Skeletal muscle satellite cell (primary cell): ENCODE measurements around the gene SORT1.

Experiments
- H3K27me3 ChIP-seq: 2 replicates; pipeline ENCODE4 v1.7.0; 2013; ENCODE audit warnings: low read length; ENCODE audit not compliant: control insufficient read depth, insufficient read depth
- H3K36me3 ChIP-seq: 2 replicates; pipeline ENCODE4 v1.7.0; 2013; ENCODE audit warnings: mild to moderate bottlenecking, control low read depth, low read length; ENCODE audit not compliant: insufficient read depth
- H3K4me1 ChIP-seq: 2 replicates; pipeline ENCODE4 v1.7.0; 2013; ENCODE audit warnings: low read length; ENCODE audit not compliant: control insufficient read depth, insufficient read depth
- H3K4me2 ChIP-seq: 2 replicates; pipeline ENCODE4 v1.7.0; 2013; ENCODE audit warnings: mild to moderate bottlenecking, low read length
- H3K4me3 ChIP-seq: 2 replicates; pipeline ENCODE4 v1.7.0; 2013; ENCODE audit warnings: low read length
- H3K9ac ChIP-seq: 2 replicates; pipeline ENCODE4 v1.7.0; 2013; ENCODE audit warnings: mild to moderate bottlenecking, low read depth, low read length, moderate library complexity
- H3K9me3 ChIP-seq: replicated peaks from 2 replicates; pipeline ENCODE4 v1.7.0; 2013; ENCODE audit warnings: mild to moderate bottlenecking, control low read depth, low read length

The SORT1 gene

DNA sequence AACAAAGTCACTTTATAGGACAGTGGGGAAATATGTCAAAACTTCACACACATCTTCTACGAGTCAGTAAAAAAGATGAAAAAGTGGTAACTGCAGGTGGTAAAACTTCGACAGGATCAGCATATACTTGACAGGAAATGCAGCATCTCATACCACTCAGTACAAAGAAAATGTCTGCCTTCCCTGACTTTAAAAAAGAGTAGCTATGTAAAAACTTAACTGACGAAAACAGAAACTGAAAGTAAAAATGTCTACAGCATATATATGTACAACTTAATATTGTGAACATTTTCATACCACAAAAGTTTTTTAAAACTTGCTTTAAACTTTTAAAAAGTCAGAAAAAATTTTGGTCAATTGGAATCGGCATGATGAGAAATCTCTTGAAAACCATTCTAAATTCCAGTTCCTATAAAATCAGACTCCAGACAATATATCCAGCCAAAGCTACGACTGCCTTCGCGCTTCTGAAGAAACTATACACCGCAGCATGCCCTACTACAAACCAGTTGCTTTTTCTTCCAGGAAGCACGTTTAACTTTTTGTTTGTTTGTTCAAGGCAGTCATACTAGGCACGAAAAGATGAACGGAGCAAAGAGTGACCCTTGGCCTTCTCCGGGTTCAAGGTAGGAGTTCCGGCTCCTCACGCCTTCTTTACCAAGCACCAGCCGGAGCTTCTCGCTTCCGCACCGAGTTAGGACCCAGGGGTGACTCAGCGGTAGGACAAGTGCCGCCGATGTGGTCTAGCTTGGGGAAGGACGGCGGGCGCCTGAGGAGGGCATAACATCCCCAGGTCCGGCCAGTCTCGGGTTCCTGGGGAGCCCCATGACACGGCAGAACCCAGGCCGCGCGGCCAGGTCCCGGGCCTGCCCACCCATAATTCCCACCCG, 27.9 kb upstream of the SORT1 start:
- H3K36me3 ChIP-seq = peaks cover 13% of the 10 kb centered on the region
- H3K4me3 ChIP-seq = peak overlapping the region; percentile 80
- H3K4me1 ChIP-seq = peaks cover 18% of the 10 kb centered on the region
- H3K4me2 ChIP-seq = peak overlapping the region; percentile 86
- no peaks in the 10 kb centered on the region for H3K27me3 ChIP-seq
- no peaks in the 10 kb centered on the region for H3K9me3 ChIP-seq
- H3K9ac ChIP-seq = peak overlapping the region; percentile 85

DNA sequence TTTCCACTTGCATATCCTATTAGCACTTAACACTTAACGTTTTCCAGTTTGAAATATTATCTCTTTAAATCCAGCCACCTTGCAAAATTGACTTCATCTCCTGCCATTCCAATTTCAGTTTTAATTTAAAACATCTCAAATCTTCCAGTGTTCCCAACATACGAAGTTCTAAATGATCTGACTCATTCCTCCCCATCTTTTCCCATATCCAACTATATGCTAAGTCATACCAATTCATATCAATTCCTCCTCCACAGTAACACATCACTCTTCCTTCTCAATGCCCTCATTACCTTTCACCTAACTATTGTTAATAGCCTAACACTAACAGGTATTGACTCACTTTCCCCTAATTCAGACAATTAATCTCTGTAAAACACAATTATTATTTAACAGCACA, 25.8 kb upstream of the SORT1 start:
- no peak overlapping the region for H3K4me3 ChIP-seq
- H3K4me1 ChIP-seq = peaks cover 18% of the 10 kb centered on the region
- H3K36me3 ChIP-seq = peaks cover 21% of the 10 kb centered on the region
- H3K4me2 ChIP-seq = peak overlapping the region; percentile 38
- no peaks in the 10 kb centered on the region for H3K9me3 ChIP-seq
- H3K9ac ChIP-seq = no peak overlapping the region
- no peaks in the 10 kb centered on the region for H3K27me3 ChIP-seq

DNA sequence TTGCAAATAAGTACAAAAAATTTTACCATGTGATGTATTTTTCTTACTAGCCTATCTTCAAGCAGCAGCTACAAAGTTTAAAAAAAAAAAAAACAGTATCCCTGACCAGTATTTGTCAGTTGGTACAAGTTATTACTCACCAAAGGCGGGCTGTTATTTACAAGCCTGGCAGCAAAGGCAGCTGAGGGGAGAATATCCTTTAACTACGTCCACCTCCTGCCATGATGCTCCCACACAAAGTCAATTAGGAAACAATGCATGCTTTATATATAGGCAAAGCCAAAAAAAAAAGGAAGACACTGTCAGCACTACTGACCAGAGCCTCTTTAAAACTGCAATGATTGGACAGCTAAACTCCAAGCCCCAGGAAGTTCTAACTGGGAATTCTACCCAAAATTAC, 14.8 kb upstream of the SORT1 start:
- Histone ChIP-seq H3K9me3 (no peaks in the 10 kb centered on the region), H3K4me3 (no peak overlapping the region), H3K4me1 (no peaks in the 10 kb centered on the region), H3K27me3 (no peaks in the 10 kb centered on the region), H3K36me3 (peaks cover 88% of the 10 kb centered on the region), H3K4me2 (no peak overlapping the region), H3K9ac (no peak overlapping the region)

DNA sequence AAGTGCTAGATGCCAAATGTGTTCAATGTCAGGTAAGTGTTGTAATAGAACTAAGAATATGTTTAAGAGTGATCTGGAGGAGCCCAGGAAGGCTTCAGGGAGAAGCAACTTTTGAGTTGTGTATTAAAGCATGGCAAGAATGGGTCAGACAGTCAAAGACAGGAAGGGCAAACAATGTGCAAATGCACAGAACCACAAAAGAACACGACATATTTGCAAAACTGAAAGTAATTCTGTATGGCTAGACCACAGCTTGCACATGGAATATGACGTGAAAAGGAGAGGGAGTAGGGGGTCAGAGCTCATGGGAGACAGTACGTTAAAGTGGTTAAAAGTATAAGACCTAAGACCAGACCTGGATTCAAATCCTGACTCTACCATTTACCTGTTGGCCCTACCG, 7.1 kb upstream of the SORT1 start:
- no peak overlapping the region for H3K9ac ChIP-seq
- no peak overlapping the region for H3K4me3 ChIP-seq
- H3K4me2 ChIP-seq = no peak overlapping the region
- H3K36me3 ChIP-seq = peaks cover 65% of the 10 kb centered on the region
- H3K9me3 ChIP-seq = no peaks in the 10 kb centered on the region
- no peaks in the 10 kb centered on the region for H3K27me3 ChIP-seq
- H3K4me1 ChIP-seq = no peaks in the 10 kb centered on the region

DNA sequence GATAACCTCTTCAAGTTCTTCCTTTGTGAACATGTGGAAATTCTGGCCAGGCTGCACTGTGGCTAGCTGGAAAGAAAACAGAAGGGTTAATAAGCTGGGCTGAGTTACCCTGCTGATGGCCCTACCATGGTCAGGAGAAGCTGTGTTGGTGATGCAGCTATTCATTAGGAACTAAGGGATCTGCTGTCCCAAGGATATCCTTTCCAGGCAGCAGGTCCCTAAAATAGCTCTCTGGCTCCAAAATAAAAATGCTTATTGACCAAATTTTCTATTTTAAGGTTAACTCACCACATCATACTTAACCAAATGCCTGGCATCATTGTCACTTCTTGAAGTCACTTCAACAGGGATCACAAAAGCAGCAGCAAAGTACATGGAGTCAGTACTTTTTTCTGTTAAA, 4.3 kb upstream of the SORT1 start:
- Histone ChIP-seq H3K4me3 (no peak overlapping the region), H3K9ac (no peak overlapping the region), H3K4me2 (no peak overlapping the region), H3K27me3 (no peaks in the 10 kb centered on the region), H3K9me3 (no peaks in the 10 kb centered on the region), H3K36me3 (peaks cover 42% of the 10 kb centered on the region), H3K4me1 (peaks cover 11% of the 10 kb centered on the region)

DNA sequence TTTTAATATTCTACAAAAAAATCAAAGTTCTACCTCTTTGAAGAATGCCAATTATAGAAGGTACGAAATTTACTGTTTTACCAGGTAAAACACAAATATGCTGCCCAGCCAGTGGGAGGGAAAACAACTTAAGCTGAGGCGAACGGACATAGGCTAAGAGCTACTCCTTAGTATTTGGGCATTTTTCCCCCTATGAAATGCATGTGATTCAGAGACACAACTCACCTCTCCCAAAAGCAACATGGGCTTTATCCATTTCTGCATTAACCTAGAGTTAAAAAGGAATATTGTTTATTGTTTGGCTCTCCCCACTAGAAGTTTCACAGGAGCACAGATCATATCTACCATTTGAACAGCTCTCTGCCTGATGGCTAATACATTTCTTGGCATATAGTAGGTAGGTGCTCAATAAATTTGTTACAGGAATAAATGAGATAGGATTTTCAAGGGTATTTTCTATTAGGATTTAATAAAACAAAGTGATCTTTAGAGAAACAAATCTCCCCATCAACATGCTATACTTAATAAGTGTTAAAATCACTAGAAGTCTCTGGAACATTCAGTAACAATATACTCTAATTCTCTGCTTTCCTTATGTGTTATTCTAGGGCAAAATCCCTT, 2.4 kb upstream of the SORT1 start:
- Histone ChIP-seq H3K36me3 (peaks cover 35% of the 10 kb centered on the region), H3K27me3 (no peaks in the 10 kb centered on the region), H3K4me3 (no peak overlapping the region)

DNA sequence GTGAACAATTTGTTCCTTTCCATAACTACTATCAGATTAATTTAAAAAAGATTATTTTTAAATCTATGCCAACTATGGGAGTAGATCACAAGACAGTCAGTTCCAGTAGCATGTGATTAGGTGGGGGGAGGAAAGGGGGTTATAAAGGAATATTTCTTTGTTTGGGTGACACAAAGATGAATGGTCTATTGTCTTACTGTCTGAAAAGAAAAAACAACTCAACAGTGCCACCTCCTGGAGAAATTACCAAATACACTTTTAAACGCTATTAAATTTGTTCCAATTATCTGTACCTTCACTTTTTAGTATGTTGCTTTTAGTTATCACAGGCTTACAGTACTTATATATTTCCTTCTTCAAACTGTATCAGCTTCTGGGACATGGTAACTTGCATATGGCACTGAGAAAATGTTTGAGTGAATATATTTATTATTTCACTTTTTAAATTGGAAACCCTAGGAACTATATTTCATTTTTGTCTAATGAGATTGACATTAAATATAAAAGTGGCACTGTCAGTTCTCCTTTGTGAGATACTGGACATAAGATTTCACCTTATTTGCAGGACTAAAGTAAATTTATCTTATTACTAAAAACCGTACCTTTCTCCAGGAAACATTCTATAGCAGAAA, 1.7 kb upstream of the SORT1 start:
- H3K4me3 ChIP-seq = no peak overlapping the region
- peaks cover 28% of the 10 kb centered on the region for H3K36me3 ChIP-seq
- no peaks in the 10 kb centered on the region for H3K9me3 ChIP-seq
- no peak overlapping the region for H3K9ac ChIP-seq
- H3K4me1 ChIP-seq = peaks cover 35% of the 10 kb centered on the region
- H3K4me2 ChIP-seq = no peak overlapping the region
- no peaks in the 10 kb centered on the region for H3K27me3 ChIP-seq

More for the DNA sequence above, 2.4 kb upstream of the SORT1 start:
- Histone ChIP-seq H3K4me1 (peaks cover 30% of the 10 kb centered on the region), H3K4me2 (no peak overlapping the region), H3K9ac (no peak overlapping the region), H3K9me3 (no peaks in the 10 kb centered on the region)

DNA sequence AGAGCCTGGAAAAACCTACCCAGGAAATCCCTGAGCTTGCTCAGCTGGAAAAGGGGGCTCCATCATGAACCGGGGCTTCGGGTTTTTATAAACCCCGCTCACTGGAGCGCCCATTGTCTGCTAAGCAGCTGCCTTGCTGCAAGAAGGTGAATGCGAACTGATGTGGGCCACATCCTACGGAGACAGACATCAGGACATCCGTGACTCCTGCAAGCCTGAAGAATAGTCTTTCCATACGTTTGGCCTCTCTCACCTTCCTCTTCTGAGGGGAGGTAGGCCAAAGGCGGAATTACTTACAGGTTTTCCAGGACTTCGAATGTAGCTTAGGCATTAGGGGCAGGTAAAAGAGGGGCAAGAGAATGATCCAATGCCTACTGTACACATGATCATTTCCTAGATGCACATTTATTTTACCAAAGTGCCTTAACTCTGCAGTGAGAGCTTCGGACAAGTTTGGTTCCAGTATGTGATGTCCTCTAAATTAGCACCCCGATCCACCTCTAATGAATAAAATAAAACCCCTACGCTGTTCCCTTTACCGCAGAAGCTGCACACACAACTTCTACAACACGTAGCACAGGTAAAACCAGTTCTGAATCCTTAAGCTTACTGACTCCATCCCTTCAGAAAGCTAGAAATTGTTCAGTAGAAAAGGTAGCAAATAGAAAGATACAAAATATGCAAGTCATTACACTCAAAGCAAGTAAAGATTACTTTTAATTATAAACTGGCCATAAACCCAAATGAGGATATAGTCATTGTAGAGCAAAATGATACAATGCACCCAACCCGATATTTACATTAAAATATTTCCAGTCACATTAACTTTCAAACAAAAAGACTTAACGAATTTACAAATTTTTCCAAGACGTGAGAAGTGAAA, 866 bp upstream of the SORT1 start:
- Histone ChIP-seq H3K27me3 (no peaks in the 10 kb centered on the region), H3K36me3 (peaks cover 26% of the 10 kb centered on the region), H3K4me2 (peak overlapping the region; percentile 96), H3K9me3 (no peaks in the 10 kb centered on the region), H3K4me1 (peaks cover 43% of the 10 kb centered on the region), H3K9ac (peak overlapping the region; percentile 80), H3K4me3 (peak overlapping the region; percentile 81)

DNA sequence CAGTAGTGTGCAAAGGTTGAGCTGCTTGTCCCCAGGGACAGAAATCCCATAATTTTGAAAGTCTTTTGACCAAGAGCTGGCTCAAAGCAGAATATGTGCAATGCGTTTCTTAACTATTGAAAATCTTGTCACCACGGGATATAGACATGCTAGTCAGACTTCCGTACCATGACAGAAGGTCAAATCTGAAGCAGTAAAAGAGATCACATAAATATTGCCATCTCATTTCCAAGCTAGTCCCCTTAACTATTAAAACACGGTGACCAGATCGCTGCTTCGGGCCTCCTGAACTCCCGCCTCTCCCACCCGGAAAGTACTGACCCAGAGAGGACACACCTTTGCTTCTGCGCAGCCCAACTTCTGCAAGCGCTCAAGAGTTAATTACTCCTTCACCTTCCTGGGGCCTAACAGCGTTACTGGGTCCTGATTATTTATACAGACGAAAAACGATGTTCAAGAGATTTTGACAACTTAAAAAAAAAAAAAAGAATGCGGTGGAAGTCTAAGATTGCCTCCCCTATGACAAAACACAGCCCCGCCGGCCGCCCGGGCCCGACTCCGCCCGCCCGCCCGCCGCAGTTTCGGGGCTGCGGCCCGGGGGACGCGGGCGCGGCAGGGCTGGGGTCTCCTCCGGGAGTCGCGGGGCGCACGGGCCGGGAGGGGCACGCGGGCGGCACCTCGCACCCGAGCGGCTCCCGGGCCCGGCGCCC, 692 bp downstream of the SORT1 start:
- peaks cover 59% of the 10 kb centered on the region for H3K4me1 ChIP-seq
- no peaks in the 10 kb centered on the region for H3K9me3 ChIP-seq
- H3K36me3 ChIP-seq = peaks cover 14% of the 10 kb centered on the region
- H3K27me3 ChIP-seq = no peaks in the 10 kb centered on the region
- peak overlapping the region; percentile 96 for H3K4me2 ChIP-seq
- peak overlapping the region; percentile 81 for H3K4me3 ChIP-seq
- peak overlapping the region; percentile 80 for H3K9ac ChIP-seq

DNA sequence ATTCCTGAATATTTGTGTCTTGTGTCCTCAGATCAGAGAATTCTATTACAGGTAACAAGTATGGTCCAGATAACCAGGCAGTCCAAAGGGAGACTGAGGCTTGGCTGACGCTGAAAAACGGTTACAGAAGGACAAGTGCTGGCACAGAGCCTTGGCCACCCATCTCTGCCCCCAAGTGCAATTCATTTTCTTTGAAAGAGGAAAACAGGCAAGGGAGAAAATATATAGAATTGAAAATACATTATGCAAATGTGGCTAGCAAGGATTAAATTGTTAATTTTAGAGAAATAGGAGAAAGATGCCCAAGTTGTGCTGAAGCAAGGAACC, 1.2 kb downstream of the SORT1 start:
- H3K36me3 ChIP-seq = peaks cover 9% of the 10 kb centered on the region
- H3K4me1 ChIP-seq = peaks cover 64% of the 10 kb centered on the region
- peak overlapping the region; percentile 80 for H3K9ac ChIP-seq
- peak overlapping the region; percentile 81 for H3K4me3 ChIP-seq
- peak overlapping the region; percentile 96 for H3K4me2 ChIP-seq
- H3K27me3 ChIP-seq = no peaks in the 10 kb centered on the region
- H3K9me3 ChIP-seq = no peaks in the 10 kb centered on the region
